GM21367 (cell line): ENCODE results near the gene ADARB1.

ENCODE experiments used
- ATAC-seq: cut with Tn5 transposase; IDR thresholded peaks from one replicate; pipeline ENCODE4 v1.9.1; 2021; ENCODE audit not compliant: unreplicated experiment

The ADARB1 gene

GRCh38 chr21:45091550-45092322 is 17.4 kb downstream of the ADARB1 start:
- ATAC-seq: no peak

GRCh38 chr21:45093035-45093532 is 18.7 kb downstream of the ADARB1 start:
- no peak for ATAC-seq

GRCh38 chr21:45094412-45094811 is 20.0 kb downstream of the ADARB1 start:
- ATAC-seq: no peak

GRCh38 chr21:45095505-45095904 is 21.1 kb downstream of the ADARB1 start:
- no peak for ATAC-seq

GRCh38 chr21:45096217-45096616 is 21.8 kb downstream of the ADARB1 start:
- ATAC-seq: no peak

GRCh38 chr21:45097827-45098387 is 23.5 kb downstream of the ADARB1 start:
- no peak for ATAC-seq

GRCh38 chr21:45098867-45099266 is 24.5 kb downstream of the ADARB1 start:
- ATAC-seq: no peak

GRCh38 chr21:45099571-45099970 is 25.2 kb downstream of the ADARB1 start:
- no peak for ATAC-seq

- no peak for ATAC-seq
Observed at GRCh38 chr21:45100866-45101265, 26.5 kb downstream of the ADARB1 start.

GRCh38 chr21:45102391-45102932 is 28.1 kb downstream of the ADARB1 start:
- no peak for ATAC-seq

- ATAC-seq: no peak
Observed at GRCh38 chr21:45103971-45104520, 29.7 kb downstream of the ADARB1 start.

GRCh38 chr21:45104560-45104959 is 30.2 kb downstream of the ADARB1 start:
- no peak for ATAC-seq

GRCh38 chr21:45105906-45106485 is 31.6 kb downstream of the ADARB1 start:
- no peak for ATAC-seq

- ATAC-seq: no peak
Observed at GRCh38 chr21:45108034-45108790, 33.8 kb downstream of the ADARB1 start.

GRCh38 chr21:45108808-45109781 is 34.7 kb downstream of the ADARB1 start:
- no peak for ATAC-seq

GRCh38 chr21:45109831-45110492 is 35.6 kb downstream of the ADARB1 start:
- peak; percentile 56 for ATAC-seq

- no peak for ATAC-seq
Observed at GRCh38 chr21:45110873-45111624, 36.7 kb downstream of the ADARB1 start.

GRCh38 chr21:45111703-45112102 is 37.3 kb downstream of the ADARB1 start:
- no peak for ATAC-seq
